ENCODE data around the gene ATP2C1. TPM values are rescaled to one million over a fixed set of nuclear protein-coding genes. Genes with fewer than 3 reads are reported as not detected.
A peak's percentile ranks its signal among the peaks of the same experiment; 100 is the strongest.

The ATP2C1 gene
- total and polyA plus RNA-seq, 5 donors from 2014 or later: 10.5 to 83.6 (median 16.9) TPM

DNA sequence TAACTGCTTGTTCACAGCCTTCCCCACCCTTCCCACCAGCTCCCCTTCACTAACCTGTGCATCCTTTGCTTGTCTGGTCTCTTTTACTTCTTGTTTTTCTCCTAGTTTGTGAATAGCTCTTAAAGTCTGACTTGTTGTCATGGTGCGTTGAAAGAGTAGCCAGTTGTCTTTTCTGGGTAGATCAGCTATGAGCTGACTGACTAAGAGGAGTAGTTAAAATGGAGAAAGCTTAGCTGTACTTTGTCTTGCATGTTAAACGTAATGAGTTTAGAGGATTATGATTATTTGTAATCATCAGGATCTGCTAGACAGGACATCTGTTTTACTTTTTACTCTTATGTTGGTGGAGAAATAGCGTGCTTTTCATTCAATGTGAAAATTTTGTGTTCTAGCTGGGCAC lies 35.9 kb downstream of the ATP2C1 start:
- no peak for ATAC-seq (ENCODE audit: low read depth in 2 of 2)
- no peak for DNase-seq
- H3K36me3 ChIP-seq (ENCODE audit: control insufficient read depth, insufficient read depth, low read length): peaks cover 25% of the 10 kb centered on the region
- H3K4me1 ChIP-seq (ENCODE audit: control insufficient read depth, insufficient read depth, low read length, poor library complexity, severe bottlenecking): peaks cover 13% of the 10 kb centered on the region
- no peaks in the 10 kb centered on the region for H3K27me3 ChIP-seq (ENCODE audit: control insufficient read depth, insufficient read depth, low read length)
- H3K4me3 ChIP-seq (ENCODE audit: low read depth, low read length): no peak overlapping the region
- H3K27ac ChIP-seq (ENCODE audit: insufficient read depth, low read length, poor library complexity, severe bottlenecking): no peak overlapping the region
- Mint-ChIP-seq H3K27ac (peak overlapping the region in 2 of 3 donors; percentile 2 to 68), H3K4me3 (no peak overlapping the region), H3K27me3 (no peaks in the 10 kb centered on the region), H3K9me3 (peaks cover 0 to 4% (median 0%) of the 10 kb centered on the region in 7 donors), H3K36me3 (peaks cover 18% of the 10 kb centered on the region), H3K4me1 (peaks cover 22 to 50% (median 42%) of the 10 kb centered on the region in 4 donors)
- H3K9me3 ChIP-seq (ENCODE audit: control insufficient read depth in 2 of 2, low read length in 2 of 2): no peaks in the 10 kb centered on the region

GRCh38 chr3:130932979-130933378 lies 39.1 kb downstream of the ATP2C1 start:
- no peak for DNase-seq
- ATAC-seq (ENCODE audit: low read depth in 2 of 2): no peak
- H3K4me1 Mint-ChIP-seq: peaks cover 19 to 30% (median 24%) of the 10 kb centered on the region in 4 donors
- peaks cover 24% of the 10 kb centered on the region for H3K36me3 ChIP-seq (ENCODE audit: control insufficient read depth, insufficient read depth, low read length)
- no peak overlapping the region for H3K4me3 Mint-ChIP-seq
- no peaks in the 10 kb centered on the region for H3K9me3 Mint-ChIP-seq
- H3K27me3 Mint-ChIP-seq: no peaks in the 10 kb centered on the region
- peaks cover 21% of the 10 kb centered on the region for H3K36me3 Mint-ChIP-seq
- H3K9me3 ChIP-seq (ENCODE audit: control insufficient read depth in 2 of 2, low read length in 2 of 2): no peaks in the 10 kb centered on the region
- H3K4me1 ChIP-seq (ENCODE audit: control insufficient read depth, insufficient read depth, low read length, poor library complexity, severe bottlenecking): peaks cover 9% of the 10 kb centered on the region
- no peaks in the 10 kb centered on the region for H3K27me3 ChIP-seq (ENCODE audit: control insufficient read depth, insufficient read depth, low read length)
- H3K27ac Mint-ChIP-seq: no peak overlapping the region
- no peak overlapping the region for H3K4me3 ChIP-seq (ENCODE audit: low read depth, low read length)
- no peak overlapping the region for H3K27ac ChIP-seq (ENCODE audit: insufficient read depth, low read length, poor library complexity, severe bottlenecking)

GRCh38 chr3:130933801-130934345 lies 40.0 kb downstream of the ATP2C1 start:
- Mint-ChIP-seq H3K4me1 (peaks cover 16 to 21% (median 18%) of the 10 kb centered on the region in 4 donors), H3K27me3 (no peaks in the 10 kb centered on the region), H3K27ac (peak overlapping the region in 1 of 3 donors; percentile 21), H3K9me3 (no peaks in the 10 kb centered on the region), H3K4me3 (no peak overlapping the region), H3K36me3 (peaks cover 21% of the 10 kb centered on the region)
- H3K36me3 ChIP-seq (ENCODE audit: control insufficient read depth, insufficient read depth, low read length): peaks cover 21% of the 10 kb centered on the region
- DNase-seq (no peak), ATAC-seq (ENCODE audit: low read depth in 2 of 2) (no peak)
- H3K9me3 ChIP-seq (ENCODE audit: control insufficient read depth in 2 of 2, low read length in 2 of 2): no peaks in the 10 kb centered on the region
- H3K27me3 ChIP-seq (ENCODE audit: control insufficient read depth, insufficient read depth, low read length): no peaks in the 10 kb centered on the region
- H3K4me1 ChIP-seq (ENCODE audit: control insufficient read depth, insufficient read depth, low read length, poor library complexity, severe bottlenecking): peaks cover 7% of the 10 kb centered on the region
- H3K27ac ChIP-seq (ENCODE audit: insufficient read depth, low read length, poor library complexity, severe bottlenecking): no peak overlapping the region
- H3K4me3 ChIP-seq (ENCODE audit: low read depth, low read length): no peak overlapping the region

DNA sequence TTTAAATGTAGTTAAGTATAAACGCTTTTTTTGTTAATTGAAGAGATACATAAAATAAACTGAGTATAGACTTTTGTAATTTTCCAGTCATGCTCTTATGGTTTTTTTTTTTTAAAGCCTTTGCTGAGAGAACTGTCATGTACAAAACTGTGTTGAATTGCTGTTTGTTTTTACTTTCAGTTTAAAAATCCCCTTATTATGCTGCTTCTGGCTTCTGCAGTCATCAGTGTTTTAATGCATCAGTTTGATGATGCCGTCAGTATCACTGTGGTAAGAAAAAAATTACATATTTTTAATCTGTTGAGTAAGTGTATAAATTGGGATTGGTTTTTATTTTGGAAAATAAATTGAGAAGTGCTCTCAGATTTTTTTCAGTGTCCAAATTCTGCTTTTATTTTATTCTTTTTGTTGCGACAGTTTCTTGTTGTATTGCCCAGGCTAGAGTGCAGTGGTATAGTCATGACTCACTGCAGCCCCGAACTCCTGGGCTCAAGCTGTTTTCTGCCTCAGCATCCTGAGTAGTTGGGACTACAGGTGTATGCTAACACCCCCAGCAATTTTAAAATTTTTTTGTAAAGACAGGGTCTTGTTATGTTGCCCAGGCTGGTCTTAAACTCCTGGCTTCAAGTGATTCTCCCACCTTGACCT lies 40.7 kb downstream of the ATP2C1 start:
- Mint-ChIP-seq H3K9me3 (no peaks in the 10 kb centered on the region), H3K27me3 (no peaks in the 10 kb centered on the region), H3K27ac (no peak overlapping the region), H3K4me1 (peaks cover 10 to 15% (median 13%) of the 10 kb centered on the region in 4 donors), H3K36me3 (peaks cover 21% of the 10 kb centered on the region), H3K4me3 (no peak overlapping the region)
- ATAC-seq (ENCODE audit: low read depth in 2 of 2) (no peak), DNase-seq (peak in 1 of 3 donors; percentile 18)
- H3K4me1 ChIP-seq (ENCODE audit: control insufficient read depth, insufficient read depth, low read length, poor library complexity, severe bottlenecking): peaks cover 7% of the 10 kb centered on the region
- no peak overlapping the region for H3K4me3 ChIP-seq (ENCODE audit: low read depth, low read length)
- no peaks in the 10 kb centered on the region for H3K27me3 ChIP-seq (ENCODE audit: control insufficient read depth, insufficient read depth, low read length)
- peaks cover 21% of the 10 kb centered on the region for H3K36me3 ChIP-seq (ENCODE audit: control insufficient read depth, insufficient read depth, low read length)
- H3K27ac ChIP-seq (ENCODE audit: insufficient read depth, low read length, poor library complexity, severe bottlenecking): no peak overlapping the region
- no peaks in the 10 kb centered on the region for H3K9me3 ChIP-seq (ENCODE audit: control insufficient read depth in 2 of 2, low read length in 2 of 2)

GRCh38 chr3:130935761-130936492 lies 42.0 kb downstream of the ATP2C1 start:
- peaks cover 19% of the 10 kb centered on the region for H3K36me3 Mint-ChIP-seq
- no peak overlapping the region for H3K27ac ChIP-seq (ENCODE audit: insufficient read depth, low read length, poor library complexity, severe bottlenecking)
- no peak overlapping the region for H3K4me3 ChIP-seq (ENCODE audit: low read depth, low read length)
- H3K4me1 Mint-ChIP-seq: peaks cover 3 to 12% (median 7%) of the 10 kb centered on the region in 4 donors
- H3K9me3 ChIP-seq (ENCODE audit: control insufficient read depth in 2 of 2, low read length in 2 of 2): no peaks in the 10 kb centered on the region
- peaks cover 7% of the 10 kb centered on the region for H3K4me1 ChIP-seq (ENCODE audit: control insufficient read depth, insufficient read depth, low read length, poor library complexity, severe bottlenecking)
- H3K27me3 ChIP-seq (ENCODE audit: control insufficient read depth, insufficient read depth, low read length): no peaks in the 10 kb centered on the region
- no peak overlapping the region for H3K27ac Mint-ChIP-seq
- no peaks in the 10 kb centered on the region for H3K27me3 Mint-ChIP-seq
- ATAC-seq (ENCODE audit: low read depth in 2 of 2) (no peak), DNase-seq (no peak)
- H3K9me3 Mint-ChIP-seq: no peaks in the 10 kb centered on the region
- H3K4me3 Mint-ChIP-seq: no peak overlapping the region
- H3K36me3 ChIP-seq (ENCODE audit: control insufficient read depth, insufficient read depth, low read length): peaks cover 23% of the 10 kb centered on the region

GRCh38 chr3:130939753-130940152 lies 45.9 kb downstream of the ATP2C1 start:
- Histone ChIP-seq H3K4me3 (ENCODE audit: low read depth, low read length) (no peak overlapping the region), H3K9me3 (ENCODE audit: control insufficient read depth in 2 of 2, low read length in 2 of 2) (no peaks in the 10 kb centered on the region), H3K4me1 (ENCODE audit: control insufficient read depth, insufficient read depth, low read length, poor library complexity, severe bottlenecking) (no peaks in the 10 kb centered on the region), H3K27me3 (ENCODE audit: control insufficient read depth, insufficient read depth, low read length) (no peaks in the 10 kb centered on the region), H3K27ac (ENCODE audit: insufficient read depth, low read length, poor library complexity, severe bottlenecking) (no peak overlapping the region), H3K36me3 (ENCODE audit: control insufficient read depth, insufficient read depth, low read length) (peaks cover 44% of the 10 kb centered on the region)
- Mint-ChIP-seq H3K36me3 (peaks cover 38% of the 10 kb centered on the region), H3K4me1 (peaks cover 0 to 5% (median 2%) of the 10 kb centered on the region in 4 donors), H3K9me3 (no peaks in the 10 kb centered on the region), H3K27ac (peak overlapping the region in 2 of 3 donors; percentile 14 to 15), H3K27me3 (no peaks in the 10 kb centered on the region), H3K4me3 (no peak overlapping the region)
- ATAC-seq (ENCODE audit: low read depth in 2 of 2) (no peak), DNase-seq (no peak)

DNA sequence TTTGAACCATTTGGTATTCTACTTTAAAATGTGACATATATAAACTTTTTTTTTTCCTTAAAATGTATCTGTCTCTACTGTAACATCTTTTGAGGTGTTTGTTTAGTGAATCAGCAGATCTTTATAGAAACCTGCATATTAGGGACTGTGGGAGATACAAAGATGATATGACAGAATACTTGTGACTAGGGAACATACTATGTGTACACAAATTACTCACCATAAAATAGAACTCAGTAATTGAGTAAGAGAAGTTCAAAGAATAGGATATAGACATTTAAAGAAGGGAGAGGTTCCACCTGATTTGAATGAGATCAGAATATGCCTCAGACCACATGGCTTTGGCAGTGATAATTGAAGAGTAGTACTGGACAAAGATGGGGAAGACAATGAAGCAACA lies 47.9 kb downstream of the ATP2C1 start:
- no peak overlapping the region for H3K4me3 ChIP-seq (ENCODE audit: low read depth, low read length)
- H3K36me3 Mint-ChIP-seq: peaks cover 52% of the 10 kb centered on the region
- no peak overlapping the region for H3K4me3 Mint-ChIP-seq
- DNase-seq (no peak), ATAC-seq (ENCODE audit: low read depth in 2 of 2) (no peak)
- H3K27ac Mint-ChIP-seq: no peak overlapping the region
- no peaks in the 10 kb centered on the region for H3K27me3 ChIP-seq (ENCODE audit: control insufficient read depth, insufficient read depth, low read length)
- H3K4me1 Mint-ChIP-seq: peaks cover 0 to 4% (median under 1%) of the 10 kb centered on the region in 4 donors
- no peaks in the 10 kb centered on the region for H3K4me1 ChIP-seq (ENCODE audit: control insufficient read depth, insufficient read depth, low read length, poor library complexity, severe bottlenecking)
- H3K9me3 Mint-ChIP-seq: no peaks in the 10 kb centered on the region
- no peaks in the 10 kb centered on the region for H3K27me3 Mint-ChIP-seq
- H3K27ac ChIP-seq (ENCODE audit: insufficient read depth, low read length, poor library complexity, severe bottlenecking): no peak overlapping the region
- H3K36me3 ChIP-seq (ENCODE audit: control insufficient read depth, insufficient read depth, low read length): peaks cover 59% of the 10 kb centered on the region
- H3K9me3 ChIP-seq (ENCODE audit: control insufficient read depth in 2 of 2, low read length in 2 of 2): no peaks in the 10 kb centered on the region
